Uterus (tissue), 4 donors: ENCODE measurements around the gene DNAJC9. TPM values are rescaled to one million over a fixed set of nuclear protein-coding genes. Genes with fewer than 3 reads are reported as not detected.

Source experiments
- DNase-seq, 2 donors: peaks; one replicate each; pipeline ENCODE4 v3.0.0-alpha.2; 2019 to 2020
- H3K27ac ChIP-seq, 2 donors: fragments of 200-600 bp; sonication (generic); 1 replicate in 1 of 2; 2 replicates in 1 of 2; pipeline ENCODE4 v1.5.1; 2016 to 2018
- H3K27me3 ChIP-seq, 2 donors: fragments of 200-600 bp; sonication (generic); one replicate each; pipeline ENCODE4 v1.5.1; 2018 to 2019; ENCODE audit warnings: control low read depth in 1 of 2
- H3K36me3 ChIP-seq, 2 donors: fragments of 200-600 bp; sonication (generic); one replicate each; pipeline ENCODE4 v1.5.1; 2019; ENCODE audit warnings: control low read depth in 1 of 2
- H3K4me1 ChIP-seq, 2 donors: fragments of 200-600 bp; sonication (generic); one replicate each; pipeline ENCODE4 v1.5.1; 2018 to 2019; ENCODE audit warnings: control low read depth in 1 of 2
- H3K4me3 ChIP-seq, 2 donors: fragments of 200-600 bp; sonication (generic); 1 replicate in 1 of 2; 2 replicates in 1 of 2; pipeline ENCODE4 v1.5.1; 2018 to 2019; ENCODE audit warnings: mild to moderate bottlenecking in 1 of 2
- H3K9me3 ChIP-seq, 2 donors: fragments of 200-600 bp; sonication (generic); one replicate each; pipeline ENCODE4 v1.5.1; 2019; ENCODE audit warnings: control low read depth in 1 of 2
- POLR2A ChIP-seq, 2 donors: fragments of 450-650 bp; IDR thresholded peaks; one replicate each; pipeline ENCODE4 v1.6.1; 2016; ENCODE audit warnings: antibody characterized with exemption in 2 of 2, mild to moderate bottlenecking in 1 of 2, moderate library complexity in 1 of 2
- intact Hi-C: fragments of 100-400 bp; cut with DNase I; formaldehyde crosslinking; loops from one replicate; pipeline ENCODE4 v1.15.1; 2023; ENCODE audit warnings: low total_unique reads
- total RNA-seq, 4 donors: library from RNA; depleted of rRNA in 3 of 4; stranded (reverse); fragments of >200 nt in 3 of 4; gene quantifications; one replicate each; pipeline versions ENCODE4 v1.1.0 to v1.2.4, GENCODE V29; 2014 to 2023
- TF ChIP-seq, protein P1 (sequence below), 4 experiments: fragments of 200-600 bp in 2 of 4; fragments of 450-650 bp in 2 of 4; sonication (generic) in 2 of 4; IDR thresholded peaks; one replicate each; pipeline ENCODE4 v1.5.1; 2016 to 2019; ENCODE audit warnings: antibody characterized with exemption in 4 of 4, mild to moderate bottlenecking in 2 of 4, moderate library complexity in 1 of 4
- donor health status: DM: yes; HTN: yes; CAD: no.

The DNAJC9 gene, protein sequence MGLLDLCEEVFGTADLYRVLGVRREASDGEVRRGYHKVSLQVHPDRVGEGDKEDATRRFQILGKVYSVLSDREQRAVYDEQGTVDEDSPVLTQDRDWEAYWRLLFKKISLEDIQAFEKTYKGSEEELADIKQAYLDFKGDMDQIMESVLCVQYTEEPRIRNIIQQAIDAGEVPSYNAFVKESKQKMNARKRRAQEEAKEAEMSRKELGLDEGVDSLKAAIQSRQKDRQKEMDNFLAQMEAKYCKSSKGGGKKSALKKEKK
- total RNA-seq: 10 to 100 TPM in 3 of 4 donors, 1 to 10 TPM in 1; 8.2 to 45.3 (median 19.3) TPM

DNA sequence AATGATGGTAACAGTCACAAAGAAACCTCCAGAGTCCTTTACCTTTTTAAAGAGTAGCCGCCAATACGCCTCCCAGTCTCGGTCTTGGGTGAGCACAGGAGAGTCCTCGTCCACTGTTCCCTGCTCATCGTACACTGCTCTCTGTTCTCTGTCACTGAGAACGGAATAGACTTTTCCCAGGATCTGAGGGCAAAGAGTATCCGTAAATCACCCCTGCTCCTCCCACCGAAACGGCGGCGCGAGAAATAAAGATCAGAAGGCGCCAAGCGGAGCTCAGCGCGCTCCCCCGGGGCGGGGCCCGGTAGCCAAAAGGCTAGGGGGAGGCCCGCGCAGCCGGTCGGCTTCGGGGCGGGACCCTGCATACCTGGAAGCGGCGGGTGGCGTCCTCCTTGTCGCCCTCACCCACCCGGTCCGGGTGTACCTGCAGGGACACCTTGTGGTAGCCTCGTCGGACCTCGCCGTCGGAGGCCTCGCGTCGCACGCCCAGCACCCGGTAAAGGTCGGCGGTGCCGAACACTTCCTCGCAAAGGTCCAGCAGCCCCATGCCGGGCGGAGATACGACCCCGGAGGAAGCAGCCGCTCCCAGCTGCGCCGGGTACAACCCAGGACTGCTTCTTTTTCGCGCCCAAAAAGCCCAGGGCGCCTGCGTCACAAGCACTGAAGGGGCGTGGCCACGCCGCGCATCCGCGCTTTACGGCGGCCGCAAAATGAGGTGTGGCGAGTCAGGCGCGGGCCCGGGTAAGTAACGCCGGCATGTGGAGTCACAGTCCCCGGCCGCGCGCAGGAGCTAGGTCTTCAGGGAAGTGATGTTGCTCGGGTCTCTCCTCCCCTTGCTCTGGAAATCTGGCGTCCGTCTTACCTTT lies at the start of gene DNAJC9:
DNAJC9 (minus strand) TSS at position 610 of the 863 bp plus-strand sequence; CDS start at position 544, 66 bp downstream.
- DNase-seq: peak; percentile 94 to 98
- Histone ChIP-seq H3K27me3 (no peaks in the 10 kb centered on the region), H3K4me3 (peak within 1 kb of the TSS; percentile 74 to 94), H3K36me3 (no peaks in the 10 kb centered on the region), H3K4me1 (peaks cover 0 to 8% of the 10 kb centered on the region in 2 donors), H3K9me3 (no peaks in the 10 kb centered on the region), H3K27ac (peak within 1 kb of the TSS; percentile 75 to 86)
- TF ChIP-seq, protein P1, sequence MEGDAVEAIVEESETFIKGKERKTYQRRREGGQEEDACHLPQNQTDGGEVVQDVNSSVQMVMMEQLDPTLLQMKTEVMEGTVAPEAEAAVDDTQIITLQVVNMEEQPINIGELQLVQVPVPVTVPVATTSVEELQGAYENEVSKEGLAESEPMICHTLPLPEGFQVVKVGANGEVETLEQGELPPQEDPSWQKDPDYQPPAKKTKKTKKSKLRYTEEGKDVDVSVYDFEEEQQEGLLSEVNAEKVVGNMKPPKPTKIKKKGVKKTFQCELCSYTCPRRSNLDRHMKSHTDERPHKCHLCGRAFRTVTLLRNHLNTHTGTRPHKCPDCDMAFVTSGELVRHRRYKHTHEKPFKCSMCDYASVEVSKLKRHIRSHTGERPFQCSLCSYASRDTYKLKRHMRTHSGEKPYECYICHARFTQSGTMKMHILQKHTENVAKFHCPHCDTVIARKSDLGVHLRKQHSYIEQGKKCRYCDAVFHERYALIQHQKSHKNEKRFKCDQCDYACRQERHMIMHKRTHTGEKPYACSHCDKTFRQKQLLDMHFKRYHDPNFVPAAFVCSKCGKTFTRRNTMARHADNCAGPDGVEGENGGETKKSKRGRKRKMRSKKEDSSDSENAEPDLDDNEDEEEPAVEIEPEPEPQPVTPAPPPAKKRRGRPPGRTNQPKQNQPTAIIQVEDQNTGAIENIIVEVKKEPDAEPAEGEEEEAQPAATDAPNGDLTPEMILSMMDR (IDR thresholded peaks at IDR 0.05): peak in 2 of 4 experiments; percentile 7 to 13
- peak; percentile 44 to 72 for TF ChIP-seq POLR2A (IDR thresholded peaks at IDR 0.05)
- intact Hi-C loops: no loop called here

DNA sequence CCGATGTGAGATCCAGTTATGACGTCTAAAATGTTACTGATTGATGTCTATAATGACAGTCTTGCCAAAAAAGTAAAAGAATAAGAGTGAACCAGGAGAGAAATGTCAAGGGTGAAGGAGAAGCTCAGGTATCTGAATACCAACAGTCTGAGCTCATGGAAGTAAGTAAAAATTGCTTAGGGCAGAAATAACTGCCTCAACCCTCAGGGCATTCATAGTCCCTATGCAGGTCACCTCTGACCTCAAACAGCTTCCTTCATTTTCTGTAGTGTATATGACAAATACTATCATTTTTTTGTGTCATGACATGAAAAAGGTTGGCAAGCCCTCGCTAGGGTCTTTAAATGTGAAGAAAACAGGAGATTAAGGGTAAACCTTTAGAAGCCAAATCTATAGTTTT lies 46.4 kb upstream of the DNAJC9 start:
- H3K27ac ChIP-seq: no peak overlapping the region
- H3K36me3 ChIP-seq: no peaks in the 10 kb centered on the region
- no peak overlapping the region for H3K4me3 ChIP-seq
- H3K4me1 ChIP-seq: no peaks in the 10 kb centered on the region
- no peaks in the 10 kb centered on the region for H3K27me3 ChIP-seq
- TF ChIP-seq, protein P1 (IDR thresholded peaks at IDR 0.05): no peak
- TF ChIP-seq POLR2A (IDR thresholded peaks at IDR 0.05): no peak
- no peaks in the 10 kb centered on the region for H3K9me3 ChIP-seq
- no peak for DNase-seq
- intact Hi-C loops: no loop called here

DNA sequence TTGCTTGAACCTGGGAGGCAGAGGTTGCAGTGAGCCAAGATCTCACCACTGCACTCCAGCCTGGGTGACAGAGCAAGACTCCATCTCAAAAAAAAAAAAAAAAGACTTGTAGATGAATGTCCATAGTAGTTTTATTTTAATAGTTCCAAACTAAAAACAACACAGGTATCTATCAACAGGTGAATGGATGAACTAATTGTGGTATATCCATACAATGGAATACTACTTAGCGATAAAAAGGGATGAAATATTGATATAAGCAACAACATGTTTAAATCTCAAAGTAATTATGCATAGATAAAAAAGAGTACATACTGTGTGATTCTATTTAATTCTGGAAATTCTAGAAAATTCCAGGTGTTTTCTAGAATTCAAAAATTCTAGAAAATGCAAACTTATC lies 42.9 kb upstream of the DNAJC9 start:
- Histone ChIP-seq H3K27ac (no peak overlapping the region), H3K36me3 (no peaks in the 10 kb centered on the region), H3K9me3 (no peaks in the 10 kb centered on the region), H3K4me1 (no peaks in the 10 kb centered on the region), H3K4me3 (no peak overlapping the region), H3K27me3 (no peaks in the 10 kb centered on the region)
- intact Hi-C loops: no loop called here
- DNase-seq: no peak
- TF ChIP-seq POLR2A (IDR thresholded peaks at IDR 0.05): no peak
- TF ChIP-seq, protein P1 (IDR thresholded peaks at IDR 0.05): no peak

DNA sequence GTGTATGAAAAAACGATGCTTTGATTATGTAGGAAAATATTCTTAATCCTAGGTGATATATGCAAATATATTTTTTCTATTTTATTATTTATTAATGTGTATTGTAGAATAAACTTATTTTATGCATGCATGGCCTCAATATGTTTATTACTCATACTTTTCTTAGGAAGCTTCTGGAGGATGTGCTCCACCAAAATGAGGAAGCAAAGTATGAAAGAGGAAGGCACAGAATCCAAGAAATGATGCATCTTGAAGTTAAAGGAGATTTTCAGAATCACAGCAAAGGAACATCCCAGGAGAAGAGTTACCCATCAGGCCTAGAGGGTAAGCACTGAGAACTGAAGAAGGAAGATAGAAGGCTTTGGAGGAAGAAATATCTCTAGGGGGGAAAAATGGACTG lies 40.4 kb upstream of the DNAJC9 start:
- no peaks in the 10 kb centered on the region for H3K36me3 ChIP-seq
- no peaks in the 10 kb centered on the region for H3K9me3 ChIP-seq
- no peak for DNase-seq
- TF ChIP-seq, protein P1 (IDR thresholded peaks at IDR 0.05): no peak
- TF ChIP-seq POLR2A (IDR thresholded peaks at IDR 0.05): no peak
- H3K4me1 ChIP-seq: no peaks in the 10 kb centered on the region
- H3K27ac ChIP-seq: no peak overlapping the region
- no peaks in the 10 kb centered on the region for H3K27me3 ChIP-seq
- intact Hi-C loops: no loop called here
- H3K4me3 ChIP-seq: no peak overlapping the region

DNA sequence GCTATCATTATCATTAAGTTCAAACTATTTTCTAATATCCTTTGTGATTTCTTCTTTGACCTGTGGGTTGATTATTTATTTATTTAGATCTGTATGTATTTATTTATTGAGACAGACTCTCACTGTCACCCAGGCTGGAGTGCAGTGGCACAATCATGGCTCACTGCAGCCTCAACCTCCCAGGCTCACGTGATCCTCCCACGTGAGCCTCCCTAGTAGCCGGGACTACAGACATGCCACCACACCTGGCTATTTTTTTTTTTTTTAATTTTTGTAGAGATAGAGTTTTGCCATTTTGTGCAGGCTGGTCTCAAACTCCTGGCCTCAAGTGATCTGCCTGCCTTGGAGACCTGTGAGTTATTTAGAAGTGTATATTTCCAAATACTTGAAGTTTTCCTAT lies 34.0 kb upstream of the DNAJC9 start:
- H3K4me3 ChIP-seq: no peak overlapping the region
- no peak overlapping the region for H3K27ac ChIP-seq
- H3K36me3 ChIP-seq: no peaks in the 10 kb centered on the region
- TF ChIP-seq POLR2A (IDR thresholded peaks at IDR 0.05): no peak
- TF ChIP-seq, protein P1 (IDR thresholded peaks at IDR 0.05): no peak
- DNase-seq: no peak
- no peaks in the 10 kb centered on the region for H3K27me3 ChIP-seq
- intact Hi-C loops: no loop called here
- no peaks in the 10 kb centered on the region for H3K9me3 ChIP-seq
- H3K4me1 ChIP-seq: no peaks in the 10 kb centered on the region
